DND-41 (cell line): ENCODE measurements around the gene NCAPD2.

Experiments
- ATAC-seq: fragments of 200-7000 bp; cut with Tn5 transposase; 3 replicates; pipeline ENCODE4 v1.9.1; 2021; ENCODE audit warnings: low read depth; ENCODE audit not compliant: insufficient read depth
- DNase-seq: peaks from one replicate; pipeline ENCODE4 v3.0.0-alpha.2; 2020
- H2AFZ ChIP-seq: 2 replicates; pipeline ENCODE4 v1.6.0; 2012; ENCODE audit warnings: low read depth, low read length
- H3K27ac ChIP-seq: 2 replicates; pipeline ENCODE4 v1.5.1; 2012; ENCODE audit warnings: low read length, inconsistent platforms
- H3K27me3 ChIP-seq: fragments of 200-600 bp; sonication (generic); 2 replicates; pipeline ENCODE4 v1.6.0; 2012; ENCODE audit warnings: low read length, mild to moderate bottlenecking, inconsistent platforms; ENCODE audit not compliant: insufficient read depth, poor library complexity
- H3K36me3 ChIP-seq: 2 replicates; pipeline ENCODE4 v1.5.1; 2012; ENCODE audit warnings: low read length, inconsistent platforms; ENCODE audit not compliant: insufficient read depth
- H3K4me1 ChIP-seq: 2 replicates; pipeline ENCODE4 v1.5.1; 2012; ENCODE audit warnings: mild to moderate bottlenecking, low read length; ENCODE audit not compliant: insufficient read depth
- H3K4me2 ChIP-seq: 2 replicates; pipeline ENCODE4 v1.6.0; 2012; ENCODE audit warnings: mild to moderate bottlenecking, moderate library complexity, low read length, inconsistent platforms; ENCODE audit not compliant: insufficient read depth
- H3K4me3 ChIP-seq, 2 experiments: fragments of 200-600 bp in 1 of 2; shearing (Covaris generic) in 1 of 2; 2 replicates each; pipeline ENCODE4 v1.5.1; 2012 to 2016; ENCODE audit warnings: inconsistent platforms in 2 of 2, low read length in 2 of 2, mild to moderate bottlenecking in 2 of 2, low read depth in 1 of 2, moderate library complexity in 1 of 2
- H3K79me2 ChIP-seq: 2 replicates; pipeline ENCODE4 v1.6.0; 2012; ENCODE audit warnings: low read length, inconsistent platforms; ENCODE audit not compliant: insufficient read depth
- H3K9ac ChIP-seq: 2 replicates; pipeline ENCODE4 v1.6.0; 2012; ENCODE audit warnings: low read depth, mild to moderate bottlenecking, inconsistent platforms, low read length, moderate library complexity
- H3K9me3 ChIP-seq: 2 replicates; pipeline ENCODE4 v1.5.1; 2012; ENCODE audit warnings: low read length, moderate library complexity, mild to moderate bottlenecking, inconsistent platforms; ENCODE audit not compliant: insufficient read depth, severe bottlenecking
- H4K20me1 ChIP-seq: 2 replicates; pipeline ENCODE4 v1.6.0; 2012; ENCODE audit warnings: low read length; ENCODE audit not compliant: insufficient read depth
- CTCF ChIP-seq: IDR thresholded peaks from 2 replicates; pipeline ENCODE4 v1.5.1; 2012; ENCODE audit warnings: borderline replicate concordance, low read length, moderate library complexity, mild to moderate bottlenecking; ENCODE audit not compliant: poor library complexity, severe bottlenecking; ENCODE audit errors: extremely low read depth
- EZH2 ChIP-seq: IDR thresholded peaks from 3 replicates; pipeline ENCODE4 v1.6.1; 2012; ENCODE audit warnings: borderline replicate concordance, low read depth, mild to moderate bottlenecking, moderate library complexity, low read length, inconsistent platforms; ENCODE audit not compliant: severe bottlenecking

NCAPD2 gene

DNA sequence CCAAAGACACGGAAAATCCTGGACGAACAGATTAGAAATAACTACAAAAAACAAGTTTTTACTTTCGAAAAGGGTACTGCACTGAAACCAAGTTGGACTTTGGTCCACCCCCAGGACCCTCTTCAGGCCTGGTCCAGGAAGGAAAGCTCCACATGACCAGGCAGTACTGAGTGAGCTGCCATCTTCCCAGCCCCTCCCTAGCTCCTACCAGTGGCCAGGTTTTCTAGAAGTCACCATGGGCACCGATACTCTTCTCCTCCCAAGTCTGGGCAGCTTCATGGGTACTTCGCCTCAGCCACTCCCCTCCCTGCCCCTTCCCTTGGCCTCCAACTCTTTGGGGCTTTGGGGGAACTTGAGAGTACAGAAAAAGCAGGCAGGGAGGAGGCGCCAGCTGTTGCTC, 30.0 kb upstream of the NCAPD2 start:
- no peak overlapping the region for H2AFZ ChIP-seq
- H4K20me1 ChIP-seq: no peaks in the 10 kb centered on the region; the same call in 1 of the 2 replicates
- peak overlapping the region; percentile 54; the same call in 1 of the 2 replicates for H3K9ac ChIP-seq
- H3K27me3 ChIP-seq: no peaks in the 10 kb centered on the region
- no peak overlapping the region for H3K4me3 ChIP-seq
- no peak overlapping the region for H3K4me2 ChIP-seq
- peaks cover 41% of the 10 kb centered on the region for H3K79me2 ChIP-seq
- H3K27ac ChIP-seq: peak overlapping the region; percentile 96
- H3K4me1 ChIP-seq: peaks cover 66% of the 10 kb centered on the region
- DNase-seq: no peak
- H3K36me3 ChIP-seq: peaks cover 72% of the 10 kb centered on the region
- no peak for ATAC-seq
- no peak for TF ChIP-seq CTCF
- no peak for TF ChIP-seq EZH2
- H3K9me3 ChIP-seq: no peaks in the 10 kb centered on the region

- peaks cover 73% of the 10 kb centered on the region for H3K4me1 ChIP-seq
- H4K20me1 ChIP-seq: no peaks in the 10 kb centered on the region; the same call in 1 of the 2 replicates
- no peak overlapping the region for H3K4me2 ChIP-seq
- TF ChIP-seq CTCF (no peak), EZH2 (no peak)
- H3K79me2 ChIP-seq: peaks cover 47% of the 10 kb centered on the region
- DNase-seq (no peak), ATAC-seq (no peak)
- peaks cover 66% of the 10 kb centered on the region for H3K36me3 ChIP-seq
- no peak overlapping the region for H2AFZ ChIP-seq
- H3K9me3 ChIP-seq: no peaks in the 10 kb centered on the region
- peak overlapping the region; percentile 96 for H3K27ac ChIP-seq
- H3K4me3 ChIP-seq: no peak overlapping the region
- H3K27me3 ChIP-seq: no peaks in the 10 kb centered on the region
- H3K9ac ChIP-seq: no peak overlapping the region
Observed at GRCh38 chr12:6464531-6464930, 29.4 kb upstream of the NCAPD2 start.

DNA sequence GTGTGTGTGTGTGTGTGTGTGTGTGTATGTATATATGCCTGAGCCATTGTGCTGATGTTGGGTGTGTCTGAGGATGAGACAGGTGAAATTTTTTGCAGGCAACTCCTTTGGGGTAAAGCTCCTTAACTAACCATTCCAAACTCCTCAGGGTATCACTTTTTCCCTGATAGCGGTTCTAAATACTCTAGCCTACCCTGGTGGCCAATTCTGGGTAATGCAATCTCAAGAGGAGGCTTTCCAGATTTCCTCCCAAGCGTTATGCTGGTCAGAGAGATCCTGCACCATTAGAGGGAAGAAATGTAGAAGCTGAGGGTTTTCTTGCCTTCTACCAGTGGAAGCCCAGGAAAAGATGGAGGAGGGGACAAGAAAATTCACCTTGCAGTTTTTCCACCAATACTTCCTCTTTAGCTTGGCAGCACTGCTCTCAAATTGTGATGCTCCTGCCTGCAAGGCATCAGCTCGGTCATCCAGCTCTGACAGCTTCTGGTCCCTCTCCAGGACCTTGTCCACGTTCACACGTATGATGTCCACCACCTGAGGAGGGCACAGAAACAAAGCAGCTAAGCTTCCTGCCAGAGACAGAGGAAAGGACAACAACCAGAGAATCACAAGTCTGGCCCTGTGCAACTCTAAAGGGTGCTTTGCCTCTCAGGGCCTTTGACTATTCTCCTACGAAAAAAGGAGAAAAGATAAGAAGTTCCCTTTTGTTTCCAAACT, 28.3 kb upstream of the NCAPD2 start:
- ATAC-seq (no peak), DNase-seq (peak; percentile 59)
- H3K9me3 ChIP-seq: no peaks in the 10 kb centered on the region
- peaks cover 55% of the 10 kb centered on the region for H3K79me2 ChIP-seq
- H3K36me3 ChIP-seq: peaks cover 56% of the 10 kb centered on the region
- no peak overlapping the region for H3K4me3 ChIP-seq
- H3K27me3 ChIP-seq: no peaks in the 10 kb centered on the region
- no peak for TF ChIP-seq EZH2
- peak; percentile 89 for TF ChIP-seq CTCF
- H3K4me2 ChIP-seq: no peak overlapping the region
- peaks cover 70% of the 10 kb centered on the region for H3K4me1 ChIP-seq
- H3K9ac ChIP-seq: no peak overlapping the region
- no peak overlapping the region for H3K27ac ChIP-seq
- no peak overlapping the region for H2AFZ ChIP-seq
- no peaks in the 10 kb centered on the region; the same call in 1 of the 2 replicates for H4K20me1 ChIP-seq
